DLD1 (cell line): ENCODE data around the gene OVCH1.
"Not testable (repeated sequence)": the region's sequence is repeated elsewhere in the genome, so short reads cannot be mapped to it uniquely, and the experiment has no call there.

Experiments used
- in situ Hi-C: cut with HindIII; loops from 2 replicates; pipeline ENCODE4 v1.10.0; 2017; ENCODE audit warnings: low sequenced_read_pairs

OVCH1 gene

GRCh38 chr12:29425722-29426121 is 71.8 kb downstream of the OVCH1 start:
- in situ Hi-C loops = no loop called here

GRCh38 chr12:29416748-29417147 is 80.7 kb downstream of the OVCH1 start:
- in situ Hi-C loops = no loop called here

- in situ Hi-C loops = no loop called here
Measured at GRCh38 chr12:29415111-29415510, 82.4 kb downstream of the OVCH1 start.

GRCh38 chr12:29414368-29414767 is 83.1 kb downstream of the OVCH1 start:
- in situ Hi-C loops = no loop called here

- in situ Hi-C loops = no loop called here
Measured at GRCh38 chr12:29405561-29405960, 91.9 kb downstream of the OVCH1 start.

- in situ Hi-C loops = no loop called here
Measured at GRCh38 chr12:29403991-29404390, 93.5 kb downstream of the OVCH1 start.

GRCh38 chr12:29402437-29402836 is 95.0 kb downstream of the OVCH1 start:
- in situ Hi-C loops = no loop called here

GRCh38 chr12:29398495-29398894 is 99.0 kb downstream of the OVCH1 start:
- in situ Hi-C loops = no loop called here

- in situ Hi-C loops = no loop called here
Measured at GRCh38 chr12:29396774-29397173, 100.7 kb downstream of the OVCH1 start.

GRCh38 chr12:29395356-29395755 is 102.1 kb downstream of the OVCH1 start:
- in situ Hi-C loops = no loop called here

- in situ Hi-C loops = not testable (repeated sequence)
Measured at GRCh38 chr12:29390419-29390818, 107.1 kb downstream of the OVCH1 start.

- in situ Hi-C loops = no loop called here
Measured at GRCh38 chr12:29389295-29389919, 108.1 kb downstream of the OVCH1 start.

- in situ Hi-C loops = not testable (repeated sequence)
Measured at GRCh38 chr12:29386084-29386680, 111.3 kb downstream of the OVCH1 start.

GRCh38 chr12:29385194-29385593 is 112.3 kb downstream of the OVCH1 start:
- in situ Hi-C loops = not testable (repeated sequence)

GRCh38 chr12:29382251-29382650 is 115.2 kb downstream of the OVCH1 start:
- in situ Hi-C loops = no loop called here

- in situ Hi-C loops = no loop called here
Measured at GRCh38 chr12:29380536-29381523, 116.7 kb downstream of the OVCH1 start, which contains the start of gene ERGIC2. Gene ERGIC2, minus strand, starts transcription at chr12:29381172. Its CDS starts 9,539 bp downstream, at chr12:29371633.
